PFSK-1 (cell line): ENCODE results near the gene SLC17A9.

Experiments
- FOXP2 ChIP-seq: optimal IDR thresholded peaks from 2 replicates; pipeline ENCODE3; 2011; ENCODE audit warnings: borderline replicate concordance, control low read depth, inconsistent platforms; ENCODE audit not compliant: insufficient read depth; ENCODE audit errors: extremely low read length, extremely low read depth
- POLR2AphosphoS5 ChIP-seq: IDR thresholded peaks from 2 replicates; pipeline ENCODE4 v1.6.1; 2012; ENCODE audit warnings: low read depth, mild to moderate bottlenecking, control low read depth, low read length, moderate library complexity
- REST ChIP-seq, 2 experiments: IDR thresholded peaks; 2 replicates each; pipeline versions ENCODE4 v1.6.1 to v1.8.0; 2011 to 2012; ENCODE audit warnings: low read depth in 2 of 2, low read length in 2 of 2, control low read depth in 1 of 2, inconsistent platforms in 1 of 2, mild to moderate bottlenecking in 1 of 2, moderate library complexity in 1 of 2; ENCODE audit not compliant: insufficient read depth in 1 of 2
- SIN3A ChIP-seq: IDR thresholded peaks from 2 replicates; pipeline ENCODE4 v1.6.1; 2012; ENCODE audit warnings: mild to moderate bottlenecking, low read length, moderate library complexity, borderline replicate concordance; ENCODE audit not compliant: insufficient read depth
- TAF1 ChIP-seq: IDR thresholded peaks from 2 replicates; pipeline ENCODE4 v1.6.1; 2012; ENCODE audit warnings: low read length, control low read depth, borderline replicate concordance; ENCODE audit not compliant: insufficient read depth

The SLC17A9 gene

GRCh38 chr20:62956387-62957135, 4.1 kb downstream of the SLC17A9 start:
- no peak for TF ChIP-seq TAF1
- TF ChIP-seq REST (IDR thresholded peaks at IDR 0.05; ENCODE audit: insufficient read depth in 1 of 2, low read depth in 2 of 2, low read length in 2 of 2) = no peak
- no peak for TF ChIP-seq SIN3A
- no peak for TF ChIP-seq FOXP2
- TF ChIP-seq POLR2AphosphoS5 = no peak

- TF ChIP-seq REST (IDR thresholded peaks at IDR 0.05; ENCODE audit: insufficient read depth in 1 of 2, low read depth in 2 of 2, low read length in 2 of 2) (no peak), FOXP2 (no peak), POLR2AphosphoS5 (no peak), TAF1 (no peak), SIN3A (no peak)
These were observed 4.9 kb downstream of the SLC17A9 start for GRCh38 chr20:62957136-62958117.

GRCh38 chr20:62958388-62959100, 6.0 kb downstream of the SLC17A9 start:
- TF ChIP-seq TAF1 (no peak), POLR2AphosphoS5 (no peak), REST (IDR thresholded peaks at IDR 0.05; ENCODE audit: insufficient read depth in 1 of 2, low read depth in 2 of 2, low read length in 2 of 2) (no peak), FOXP2 (no peak), SIN3A (no peak)

- no peak for TF ChIP-seq SIN3A
- TF ChIP-seq TAF1 = no peak
- TF ChIP-seq FOXP2 = no peak
- TF ChIP-seq REST (IDR thresholded peaks at IDR 0.05; ENCODE audit: insufficient read depth in 1 of 2, low read depth in 2 of 2, low read length in 2 of 2) = no peak
- TF ChIP-seq POLR2AphosphoS5 = no peak
These were observed 6.8 kb downstream of the SLC17A9 start for GRCh38 chr20:62959101-62959971.
